Hematopoietic multipotent progenitor cell treated with erythropoietin and hydrocortisone succinate and interleukin-3 and kit ligand, for 6 days (in vitro differentiated cells): Measurements from ENCODE around the gene CCBE1.
"Not testable (repeated sequence)": the region's sequence is repeated elsewhere in the genome, so short reads cannot be mapped to it uniquely, and the experiment has no call there.

Experiments
- DNase-seq: peaks from one replicate; pipeline ENCODE4 v3.0.0-alpha.2; 2015

The CCBE1 gene

DNA sequence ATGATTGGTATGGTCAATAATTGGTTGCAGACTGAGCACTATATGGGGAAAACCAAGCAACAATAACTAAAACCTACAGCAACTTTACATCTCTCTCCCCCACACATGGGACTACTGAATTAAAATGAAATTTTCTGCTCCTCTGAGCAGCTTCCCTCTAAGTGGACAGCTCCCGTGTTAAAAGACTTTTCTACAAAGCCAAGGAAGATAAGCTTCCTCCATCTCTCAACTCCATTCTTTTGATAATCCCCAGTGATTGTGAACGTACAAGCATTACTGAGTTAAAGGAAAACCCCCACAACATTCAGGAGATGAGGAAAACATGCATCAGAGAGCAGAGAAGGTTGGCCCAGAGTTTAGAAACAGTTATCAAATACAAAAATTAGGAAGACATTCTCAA lies 21.9 kb downstream of the CCBE1 start:
- no peak for DNase-seq

DNA sequence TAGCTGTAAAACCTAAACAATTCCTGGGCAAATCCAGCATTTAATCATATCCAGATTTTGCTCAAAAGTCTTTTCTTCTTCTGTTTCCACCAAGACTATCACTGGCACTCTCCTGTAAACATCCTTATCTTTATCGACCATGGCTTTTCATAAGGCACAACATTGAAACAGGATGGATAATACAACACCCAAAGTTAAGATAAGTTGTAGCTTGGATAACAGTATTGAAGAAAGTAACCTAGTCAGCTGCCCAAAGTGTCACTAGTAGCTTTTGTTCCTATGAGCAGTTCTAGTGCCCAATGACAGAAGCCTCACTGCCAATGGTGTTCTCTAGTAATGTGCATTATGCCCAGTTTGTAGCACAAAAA lies 22.3 kb downstream of the CCBE1 start:
- no peak for DNase-seq

DNA sequence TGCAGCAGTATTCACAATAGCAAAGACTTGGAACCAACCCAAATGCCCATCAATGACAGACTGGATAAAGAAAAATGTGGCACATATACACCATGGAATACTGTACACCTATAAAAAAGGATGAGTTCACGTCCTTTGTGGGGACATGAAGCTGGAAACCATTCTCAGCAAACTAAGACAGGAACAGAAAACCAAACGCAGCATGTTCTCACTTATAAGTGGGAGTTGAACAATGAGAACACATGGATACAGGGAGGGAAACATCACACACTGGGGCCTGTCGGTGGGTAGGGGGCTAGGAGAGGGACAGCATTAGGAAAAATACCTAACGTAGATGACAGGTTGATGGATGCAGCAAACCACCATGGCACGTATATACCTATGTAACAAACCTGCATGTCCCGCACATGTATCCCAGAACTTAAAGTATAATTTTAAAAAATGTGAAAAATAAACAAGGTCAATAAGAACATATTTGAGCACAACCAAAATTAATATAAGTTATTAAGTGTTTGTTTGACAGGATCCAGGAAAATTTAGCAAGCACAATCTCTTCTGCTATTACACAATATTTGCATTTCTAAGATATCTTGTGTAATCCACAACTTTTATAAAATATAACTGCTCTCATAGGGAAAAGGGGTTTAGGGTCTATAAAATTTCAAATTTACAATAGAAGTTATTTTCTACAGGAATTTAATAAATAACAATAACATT lies 22.9 kb downstream of the CCBE1 start:
- DNase-seq: no peak

DNA sequence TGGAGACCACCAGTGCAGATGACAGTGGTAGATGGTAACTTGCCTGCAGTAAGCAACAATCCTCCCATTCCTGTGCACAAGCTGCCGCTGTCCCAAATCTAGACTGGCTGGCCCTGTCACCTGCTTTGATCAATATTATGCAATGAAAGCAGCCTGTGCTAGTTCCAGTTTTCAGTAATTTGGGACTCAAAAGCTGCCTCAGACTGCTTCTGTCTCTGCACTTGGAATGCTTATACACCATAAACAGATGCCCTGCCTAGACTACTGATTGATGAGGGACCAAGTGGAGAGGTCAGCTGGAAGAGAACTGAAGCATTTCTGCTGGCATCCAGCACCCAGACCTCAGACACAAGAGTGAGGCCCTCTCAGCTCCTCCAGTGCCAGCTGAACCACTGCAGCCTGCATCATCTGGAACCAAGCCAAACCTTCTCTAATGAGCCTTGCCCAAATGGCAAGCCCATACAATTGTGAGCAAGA lies 24.9 kb downstream of the CCBE1 start:
- no peak for DNase-seq

DNA sequence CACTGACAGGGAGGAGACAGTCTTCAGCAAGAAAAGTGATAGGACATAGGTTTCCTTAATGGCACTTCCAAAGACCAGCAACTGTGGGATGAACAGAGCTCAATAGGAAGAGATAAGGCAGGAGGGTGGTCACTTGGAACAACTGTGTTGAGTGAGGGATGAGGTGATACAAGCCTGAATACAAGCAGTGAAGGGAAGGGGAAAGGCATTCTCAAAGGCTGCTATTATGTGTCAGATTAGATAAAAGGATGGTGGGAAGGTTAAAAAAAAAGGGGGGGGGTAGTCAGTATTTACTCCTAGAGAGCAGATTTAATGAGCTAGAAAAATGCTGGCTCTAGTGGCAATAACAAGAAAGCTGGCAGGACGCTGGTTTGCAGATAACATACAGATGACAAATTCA lies 25.7 kb downstream of the CCBE1 start:
- DNase-seq: no peak

DNA sequence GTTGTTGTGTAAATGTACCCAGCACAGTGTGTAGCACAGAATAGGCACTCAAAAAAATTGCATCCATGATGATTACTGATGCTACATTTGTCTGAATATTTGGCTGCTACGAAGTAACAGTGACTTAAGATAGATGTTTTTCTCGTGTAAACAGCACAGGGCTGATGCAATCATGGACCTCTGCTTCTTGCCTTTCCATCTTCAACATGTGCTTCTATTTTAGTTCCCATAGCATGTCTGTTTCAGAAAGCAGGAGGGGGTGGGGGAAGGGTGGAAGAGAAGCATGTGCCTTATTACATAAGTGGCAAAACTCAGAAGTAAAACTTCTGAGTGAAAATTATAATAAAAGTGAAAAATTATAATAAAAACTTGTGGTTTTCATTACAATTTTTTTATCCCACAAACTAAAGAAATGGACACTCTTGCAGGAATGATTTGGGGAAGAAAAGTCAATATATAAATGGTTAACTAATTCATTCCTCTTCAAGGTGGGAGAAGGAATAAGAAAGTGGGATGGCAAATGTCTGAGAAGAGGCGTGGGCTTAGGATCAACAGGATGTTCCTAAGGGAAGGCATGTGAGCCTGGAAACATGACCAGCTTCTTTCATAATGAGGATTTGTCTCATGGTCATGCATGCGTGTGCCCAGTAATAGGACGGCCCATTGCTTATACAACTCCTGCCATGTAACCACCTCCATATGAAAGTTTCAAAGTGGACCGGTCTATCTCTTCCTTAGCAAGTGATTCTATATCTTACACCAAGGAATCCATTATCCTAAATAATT lies 27.2 kb downstream of the CCBE1 start:
- no peak for DNase-seq

DNA sequence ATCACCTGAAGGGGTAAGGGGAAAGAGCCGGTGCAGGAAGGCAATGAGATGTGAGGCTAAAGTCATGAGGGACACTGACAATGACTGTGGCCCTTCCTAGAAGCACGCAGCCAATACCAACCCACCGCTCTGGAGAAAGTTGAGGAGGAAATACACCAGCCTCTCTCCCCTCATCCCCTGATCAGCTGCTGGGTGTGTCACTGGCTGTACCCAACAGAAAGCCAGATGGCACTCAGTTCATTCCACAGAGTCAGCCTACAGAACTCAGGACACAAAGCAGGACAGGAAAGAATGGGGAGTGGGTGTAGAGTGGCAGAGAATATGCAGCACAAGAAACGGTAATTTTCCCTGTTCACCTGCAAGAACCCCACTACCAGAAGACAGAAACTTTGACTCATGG lies 29.7 kb downstream of the CCBE1 start:
- DNase-seq: no peak

DNA sequence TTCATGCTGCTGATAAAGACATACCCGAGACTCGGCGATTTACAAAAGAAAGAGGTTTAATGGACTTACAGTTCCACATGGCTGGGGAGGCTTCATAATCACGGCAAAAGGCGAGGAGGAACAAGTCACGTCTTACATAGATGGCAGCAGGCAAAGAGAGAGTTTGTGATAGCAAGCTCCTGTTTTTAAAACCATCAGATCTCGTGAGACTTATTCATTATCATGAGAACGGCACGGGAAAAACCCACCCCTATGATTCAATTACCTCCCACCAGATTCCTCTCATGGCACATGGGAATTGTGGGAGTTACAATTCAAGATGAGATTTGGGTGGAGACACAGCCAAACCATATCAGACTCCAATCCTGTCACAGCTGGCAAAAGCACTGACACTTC lies 31.2 kb downstream of the CCBE1 start:
- not testable (repeated sequence) for DNase-seq

DNA sequence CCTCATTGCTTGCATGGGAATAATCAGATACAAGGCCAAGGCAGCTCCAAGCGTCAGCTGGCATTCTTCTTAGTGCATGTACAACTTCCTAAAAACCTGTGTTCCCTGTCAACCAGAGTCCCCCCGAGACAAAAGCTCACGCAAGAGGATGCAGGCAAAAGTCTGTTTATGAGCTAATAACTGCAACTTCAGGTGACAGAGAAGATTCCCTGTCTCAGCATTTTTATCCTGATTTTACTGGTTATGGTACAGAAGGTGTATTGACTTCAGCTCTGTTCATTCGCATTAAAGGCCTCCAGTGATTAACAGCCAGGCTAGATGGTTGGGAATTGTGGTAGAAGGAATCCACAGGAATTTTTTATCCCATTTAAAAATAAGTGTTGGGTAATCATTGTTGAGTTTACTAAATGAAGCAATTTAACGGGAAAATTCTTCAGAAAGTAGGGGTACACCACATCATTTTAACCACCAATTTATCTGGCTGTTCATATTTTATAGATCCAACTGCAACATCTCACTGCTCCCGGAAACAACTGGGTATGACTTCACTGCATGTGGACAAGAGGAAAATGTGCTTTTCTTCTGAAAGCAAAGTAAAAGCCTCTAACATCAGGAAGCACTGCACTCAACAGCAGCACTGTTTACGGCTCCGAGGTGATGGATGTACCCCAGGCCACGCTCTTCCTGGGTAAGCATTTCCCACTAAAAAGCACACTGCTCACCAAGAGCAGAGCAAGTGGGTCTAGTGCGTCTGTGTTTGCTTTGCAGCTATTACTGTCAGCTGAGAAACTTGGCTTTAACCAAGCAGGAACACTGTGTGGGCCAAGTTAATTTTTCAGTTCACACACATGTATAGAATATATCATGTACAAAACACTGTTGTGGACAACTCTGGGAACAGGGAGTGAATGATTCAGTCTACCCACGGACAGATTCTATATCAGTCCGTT lies 31.9 kb downstream of the CCBE1 start:
- no peak for DNase-seq

DNA sequence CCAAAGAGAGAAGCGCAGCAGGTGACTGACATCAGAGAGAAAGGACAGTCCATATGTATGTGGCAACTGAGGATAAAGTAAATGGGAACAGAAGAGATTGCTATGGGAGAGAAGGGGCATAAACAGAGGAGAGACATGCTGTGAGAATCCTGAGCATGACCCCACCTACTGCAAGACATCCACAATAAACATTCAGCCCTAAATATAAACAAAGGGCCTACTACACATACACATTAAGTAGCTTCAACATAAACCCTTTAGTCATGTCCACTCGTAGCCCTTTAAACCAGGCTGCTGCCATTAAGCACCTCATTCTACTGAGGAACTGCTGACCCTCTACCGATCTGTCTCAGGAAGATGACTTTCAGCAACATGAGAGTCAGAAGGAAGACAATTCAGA lies 32.9 kb downstream of the CCBE1 start:
- DNase-seq: no peak

DNA sequence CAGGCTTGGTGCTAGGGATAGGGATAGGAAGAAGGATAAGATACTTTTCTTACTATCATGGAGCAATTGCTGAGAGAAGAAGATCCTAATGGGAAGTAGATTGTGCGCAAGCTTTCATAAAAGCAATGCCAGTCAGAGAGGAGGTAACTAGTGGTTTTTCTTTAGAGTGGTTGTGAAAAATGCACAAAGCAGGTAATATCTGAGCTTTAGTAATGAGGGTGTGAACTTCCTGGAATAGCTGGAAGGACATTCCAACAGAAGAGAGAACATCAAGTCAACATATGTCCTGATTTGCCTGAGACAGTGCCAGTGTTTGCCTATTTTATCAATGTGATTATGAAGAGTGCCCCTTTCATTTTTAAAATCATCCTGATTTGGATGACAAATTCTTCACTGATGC lies 34.1 kb downstream of the CCBE1 start:
- DNase-seq: no peak

DNA sequence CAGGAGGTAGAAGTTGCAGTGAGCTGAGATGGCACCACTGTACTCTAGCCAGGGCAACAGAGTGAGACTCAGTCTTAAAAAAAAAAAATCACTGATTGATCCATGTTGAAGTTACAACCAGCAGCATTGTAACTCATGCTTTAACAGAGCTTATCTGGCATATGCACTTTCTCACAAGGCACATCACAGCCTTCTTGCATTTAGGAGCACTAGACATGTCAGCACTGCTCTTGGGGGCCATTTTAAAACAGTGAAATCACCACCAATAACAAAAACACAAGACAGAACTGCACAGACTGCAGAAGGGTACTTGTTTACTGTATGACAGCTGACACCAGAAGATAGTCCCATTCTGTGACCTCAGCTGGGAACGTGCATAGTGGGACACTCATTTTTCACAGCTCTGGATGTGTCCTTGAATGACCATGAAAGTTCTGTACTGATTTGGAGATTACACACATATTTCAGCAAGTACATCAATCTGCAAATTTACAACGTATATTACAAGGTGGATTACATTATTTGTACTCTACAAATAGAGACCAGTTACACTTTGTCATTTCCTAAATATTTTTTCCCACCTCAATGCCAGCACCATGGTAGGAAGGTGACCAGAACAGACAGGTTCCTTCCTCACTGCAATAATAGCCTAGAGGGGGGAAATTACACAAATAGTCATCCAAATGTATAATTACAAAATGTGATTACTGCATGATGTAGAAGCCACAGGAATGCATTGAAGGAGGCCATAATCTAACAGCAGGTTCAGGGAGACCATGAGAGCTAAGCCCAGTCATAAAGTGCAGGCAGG lies 35.1 kb downstream of the CCBE1 start:
- no peak for DNase-seq

DNA sequence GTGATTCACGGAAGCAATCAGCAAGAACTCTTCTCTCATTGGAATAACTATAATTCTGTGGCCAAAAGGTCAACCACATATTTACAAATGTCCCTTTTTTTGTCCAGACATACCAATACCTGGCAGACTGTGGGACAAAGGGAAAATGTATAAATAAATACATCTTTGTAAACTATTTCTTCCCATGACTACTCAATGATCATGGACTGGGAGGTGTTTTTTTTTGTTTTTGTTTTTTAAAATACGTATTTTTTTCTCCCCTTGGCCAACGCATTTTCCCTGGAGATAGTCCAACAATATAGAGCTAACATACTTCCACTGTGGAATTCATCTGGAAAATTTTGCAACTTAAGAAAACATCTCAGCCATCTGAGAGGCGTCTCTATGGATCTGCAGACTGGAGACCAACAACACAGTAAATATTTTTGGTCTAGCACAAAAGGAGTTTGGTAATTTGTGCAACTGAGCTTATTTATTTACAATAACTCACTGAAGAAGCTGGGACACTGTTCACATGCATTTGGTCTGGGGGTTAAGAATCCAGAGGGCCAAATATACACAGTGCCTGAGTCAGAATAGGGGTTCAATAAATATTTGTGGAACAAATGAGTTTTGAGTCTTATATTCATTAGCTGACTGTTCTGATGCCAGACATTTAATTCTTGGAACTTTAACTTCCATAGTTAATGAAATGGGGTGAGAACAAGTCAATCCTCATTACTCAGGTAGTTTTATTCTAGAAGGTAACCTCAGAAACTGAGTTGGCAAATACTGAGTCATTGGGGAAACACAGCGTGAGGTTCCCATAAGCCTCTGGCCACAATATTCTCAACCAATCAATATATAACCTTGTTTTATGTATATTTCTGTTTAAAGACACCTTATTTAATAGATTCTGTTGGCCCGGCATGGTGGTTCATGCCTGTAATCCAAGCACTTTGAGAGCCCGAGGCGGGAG lies 36.2 kb downstream of the CCBE1 start:
- no peak for DNase-seq

DNA sequence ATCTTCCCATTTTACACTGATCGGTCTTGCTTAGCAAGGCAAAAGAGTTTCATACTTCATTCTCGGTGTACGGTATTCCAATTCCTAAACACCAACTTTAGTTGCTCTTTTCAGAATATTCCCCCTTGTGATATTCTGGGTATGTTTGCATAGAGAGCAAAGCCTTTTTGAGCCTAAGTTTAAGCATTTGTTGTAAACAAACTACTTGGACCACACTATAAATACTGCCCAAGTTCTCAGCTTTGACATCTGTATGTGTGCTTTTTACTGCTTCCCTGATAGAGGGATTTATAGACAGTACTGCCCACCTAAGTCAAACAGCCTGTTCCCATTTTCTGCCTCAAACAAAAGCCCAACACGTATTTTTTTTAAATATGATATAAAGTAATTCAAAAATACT lies 36.9 kb downstream of the CCBE1 start:
- no peak for DNase-seq

DNA sequence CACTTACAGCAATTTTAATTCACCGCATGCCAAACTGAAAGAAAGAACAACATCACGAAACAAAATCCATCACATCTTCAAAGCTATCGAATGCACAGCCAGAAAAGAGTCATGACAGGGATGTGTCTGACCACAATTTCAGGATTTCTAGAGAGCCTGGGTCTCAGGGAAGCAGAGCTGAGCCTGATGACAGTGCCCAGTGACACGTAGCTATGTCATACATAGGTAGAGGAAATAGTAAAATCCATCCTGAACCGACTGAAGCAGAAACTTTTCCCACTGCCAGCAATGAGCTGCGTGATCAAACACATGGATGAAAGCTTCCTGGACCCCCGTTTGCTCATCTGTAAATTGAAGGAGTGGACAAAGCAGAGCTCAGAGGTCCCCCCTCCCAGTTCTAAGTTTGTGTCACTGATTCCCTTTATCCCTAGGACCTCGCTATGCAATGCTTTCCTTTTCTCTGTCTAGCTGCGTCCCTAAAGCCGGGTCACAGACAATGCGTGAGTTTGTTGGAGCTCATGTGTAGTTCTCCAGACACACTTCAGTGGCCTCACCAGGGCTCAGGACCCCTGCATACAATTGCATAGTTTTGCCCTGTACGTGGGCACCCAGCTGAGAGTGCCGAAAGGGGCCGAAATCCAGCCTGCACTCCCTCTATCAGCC lies 37.6 kb downstream of the CCBE1 start:
- DNase-seq: no peak

DNA sequence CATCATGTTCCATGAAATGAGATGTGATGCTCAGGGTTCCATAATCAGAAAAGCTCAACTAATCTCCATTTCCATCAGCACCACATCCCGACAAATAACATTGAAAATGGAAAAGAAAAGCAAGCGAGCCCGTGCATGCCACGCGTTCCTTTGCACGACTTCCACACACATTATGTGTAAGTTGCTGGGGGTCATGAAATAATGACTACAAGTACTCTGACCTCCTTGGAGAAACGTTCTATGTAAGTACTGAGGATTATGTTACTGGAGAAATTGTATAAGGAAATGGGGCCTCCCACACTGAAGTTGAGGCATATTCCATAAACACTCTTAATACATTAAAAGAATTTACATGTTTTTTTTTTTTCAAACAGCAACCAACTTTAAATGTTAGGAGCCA lies 38.3 kb downstream of the CCBE1 start:
- no peak for DNase-seq

DNA sequence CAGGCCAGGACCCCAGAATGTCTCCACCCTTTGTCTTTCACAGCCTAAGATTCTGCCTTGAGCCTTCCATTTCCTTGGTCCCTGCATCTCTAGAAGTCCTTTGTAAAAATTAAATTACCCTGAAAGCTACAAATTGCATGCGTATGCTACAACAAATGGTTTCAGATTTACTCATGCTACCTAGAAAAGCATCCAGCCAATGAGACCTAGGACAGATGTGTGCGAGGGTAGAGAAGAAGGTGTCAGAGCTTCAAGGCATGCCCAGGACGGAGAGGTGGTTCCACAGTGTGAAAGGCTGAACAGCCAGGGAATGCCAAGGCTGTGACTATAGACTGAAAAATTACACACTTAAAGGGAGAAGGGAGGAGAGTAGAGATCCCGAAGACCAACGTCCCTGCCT lies 40.2 kb downstream of the CCBE1 start:
- no peak for DNase-seq

DNA sequence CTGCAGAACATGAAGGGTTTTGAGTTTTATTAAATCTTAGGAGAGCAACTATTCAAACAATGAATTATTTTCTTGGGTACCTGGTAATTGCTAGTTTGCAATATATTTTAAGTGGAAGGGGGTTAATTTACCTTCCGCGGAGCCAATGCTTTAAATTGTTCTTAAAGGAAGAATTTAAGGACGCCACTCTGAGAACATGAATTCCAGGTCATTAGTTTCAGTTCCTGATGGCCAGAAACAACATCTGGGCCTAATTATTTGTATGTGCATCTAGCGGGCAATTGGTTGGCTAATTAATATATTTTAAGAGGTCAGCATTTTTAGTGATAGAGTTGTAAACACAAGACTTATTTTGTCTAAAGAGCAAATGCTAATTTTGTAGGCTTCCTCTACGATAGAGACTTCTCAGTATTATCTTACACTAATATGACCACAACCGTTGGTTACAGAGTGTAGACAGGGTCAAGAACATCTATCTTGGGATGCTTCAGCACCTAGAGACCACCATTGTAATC lies 40.8 kb downstream of the CCBE1 start:
- no peak for DNase-seq

DNA sequence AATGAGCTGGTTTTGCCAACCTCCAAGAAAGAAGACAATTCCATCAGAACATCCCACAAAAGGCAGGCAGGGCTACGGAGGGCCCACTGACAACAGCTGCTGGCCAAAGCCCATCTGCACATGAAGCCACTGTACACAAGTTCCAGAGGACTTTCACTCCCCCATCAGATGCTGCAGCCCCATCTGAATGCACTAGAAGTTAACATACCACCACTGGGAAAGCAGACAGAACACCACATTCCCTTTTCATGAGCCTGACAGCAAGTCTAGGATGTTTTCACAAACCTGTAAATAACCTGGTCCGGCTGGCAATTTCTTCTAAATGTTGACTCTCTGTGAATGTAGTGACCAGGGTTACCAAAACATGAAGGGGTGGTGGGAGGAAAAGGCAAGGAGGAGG lies 41.5 kb downstream of the CCBE1 start:
- no peak for DNase-seq

DNA sequence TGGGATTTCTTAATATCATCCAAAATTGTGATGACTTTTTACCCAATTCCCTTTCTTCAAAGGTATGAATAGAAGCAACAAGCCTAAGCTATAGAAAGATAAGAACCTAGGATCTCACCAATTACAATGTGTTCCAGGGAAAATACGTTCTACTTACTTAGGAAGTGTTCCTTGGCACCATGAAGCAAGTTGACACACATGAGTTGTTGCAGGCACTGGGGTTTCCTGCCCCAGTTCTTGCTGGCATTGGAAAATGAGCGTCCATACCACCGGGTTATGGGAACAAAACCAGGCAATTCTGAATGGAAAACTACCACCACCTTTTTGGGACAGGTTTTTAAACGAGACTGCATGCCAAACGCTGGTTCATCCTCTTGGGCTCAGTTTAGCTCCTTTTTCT lies 46.2 kb downstream of the CCBE1 start:
- no peak for DNase-seq
